HCT116 (cell line): Measurements from ENCODE around the gene PTBP1. TPM values are rescaled to one million over a fixed set of nuclear protein-coding genes. Genes with fewer than 3 reads are reported as not detected.

Source experiments
- ATAC-seq: fragments of 200-7000 bp; cut with Tn5 transposase; 2 replicates; pipeline ENCODE4 v1.9.1; 2020; ENCODE audit warnings: mild to moderate bottlenecking, moderate library complexity
- BruUV-seq: library from RNA; stranded (reverse); fragments of 400-500 nt; replicated peaks from 2 replicates; lab custom pipeline; 2021; lab: Mats Ljungman, UMichigan
- CTCF ChIA-PET: fragments of 300-600 bp; sonication (Branson Sonifier 250); formaldehyde crosslinking; loops from one replicate; lab custom pipeline; 2021; ENCODE audit warnings: antibody characterized with exemption; lab: Charles Lee
- POLR2A ChIA-PET: fragments of 300-600, 350-600 bp; sonication (Branson Sonifier 250); formaldehyde crosslinking; loops from one replicate; lab custom pipeline; 2021; ENCODE audit warnings: antibody characterized with exemption; lab: Charles Lee
- RAD21 ChIA-PET, 2 experiments: fragments of 300-600 bp; sonication (Branson Sonifier 250); formaldehyde crosslinking; loops; one replicate each; lab custom pipeline; 2023; ENCODE audit warnings: low total read pairs in 2 of 2; ENCODE audit not compliant: uncharacterized antibody in 2 of 2, unreplicated experiment in 2 of 2, low non-redundant PET in 1 of 2; lab: Charles Lee
- DNase-seq: peaks from one replicate; pipeline ENCODE4 v3.0.0-alpha.2; 2010; ENCODE audit warnings: low read depth, low spot score
- H2AFZ ChIP-seq: fragments of 200-600 bp; shearing (Covaris generic), sonication (generic); 2 replicates; pipeline ENCODE4 v1.6.1; 2017; ENCODE audit warnings: low read depth, mixed run types, mixed read lengths, antibody characterized with exemption, low read length; ENCODE audit not compliant: poor library complexity, severe bottlenecking
- H3K27ac ChIP-seq: 2 replicates; pipeline ENCODE4 v1.5.1; 2012; ENCODE audit warnings: low read depth, low read length
- H3K27me3 ChIP-seq: fragments of 200-600 bp; sonication (generic); 2 replicates; pipeline ENCODE4 v1.6.1; 2016; ENCODE audit warnings: mixed run types, low read length, mixed read lengths; ENCODE audit not compliant: insufficient read depth
- H3K36me3 ChIP-seq, 2 experiments: fragments of 200-500 bp in 1 of 2; fragments of 200-600 bp in 1 of 2; sonication (Bioruptor generic) in 1 of 2; sonication (generic) in 1 of 2; 2 replicates each; pipeline versions ENCODE4 v1.5.1 to v1.6.1; 2014 to 2016; ENCODE audit warnings: low read length in 2 of 2, inconsistent platforms in 1 of 2, mixed read lengths in 1 of 2, mixed run types in 1 of 2; ENCODE audit not compliant: insufficient read depth in 2 of 2, control insufficient read depth in 1 of 2
- H3K4me1 ChIP-seq, 2 experiments: fragments of 200-600 bp in 1 of 2; sonication (generic) in 1 of 2; 2 replicates each; pipeline versions ENCODE4 v1.5.1 to v1.6.1; 2012 to 2017; ENCODE audit warnings: low read length in 2 of 2, inconsistent platforms in 1 of 2, mild to moderate bottlenecking in 1 of 2, mixed read lengths in 1 of 2, mixed run types in 1 of 2, moderate library complexity in 1 of 2; ENCODE audit not compliant: insufficient read depth in 2 of 2, control insufficient read depth in 1 of 2
- H3K4me2 ChIP-seq: fragments of 200-600 bp; sonication (generic); 2 replicates; pipeline ENCODE4 v1.6.1; 2017; ENCODE audit warnings: mixed run types, low read length, mixed read lengths
- H3K4me3 ChIP-seq, 2 experiments: fragments of 200-600 bp in 1 of 2; sonication (generic) in 1 of 2; replicated peaks in 1 of 2; 2 replicates each; pipeline ENCODE4 v1.5.1; 2011 to 2016; ENCODE audit warnings: low read length in 2 of 2, control low read depth in 1 of 2, low read depth in 1 of 2, mild to moderate bottlenecking in 1 of 2, mixed read lengths in 1 of 2, mixed run types in 1 of 2
- H3K79me2 ChIP-seq: fragments of 200-600 bp; sonication (generic); 2 replicates; pipeline ENCODE4 v1.6.1; 2017; ENCODE audit warnings: mild to moderate bottlenecking, mixed run types, low read length, moderate library complexity, mixed read lengths; ENCODE audit not compliant: insufficient read depth
- H3K9ac ChIP-seq: fragments of 200-600 bp; sonication (generic); 2 replicates; pipeline ENCODE4 v1.6.1; 2016; ENCODE audit warnings: low read length, mixed read lengths
- H3K9me2 ChIP-seq: fragments of 200-600 bp; sonication (generic), shearing (Covaris generic); 2 replicates; pipeline ENCODE4 v1.6.1; 2017; ENCODE audit warnings: mixed run types, mild to moderate bottlenecking, moderate library complexity; ENCODE audit not compliant: insufficient read depth
- H3K9me3 ChIP-seq, 2 experiments: fragments of 200-500 bp in 1 of 2; fragments of 200-600 bp in 1 of 2; sonication (Bioruptor generic) in 1 of 2; sonication (generic) in 1 of 2; 2 replicates each; pipeline ENCODE4 v1.6.1; 2014 to 2017; ENCODE audit warnings: low read length in 2 of 2, mixed read lengths in 2 of 2, inconsistent platforms in 1 of 2, low read depth in 1 of 2, mild to moderate bottlenecking in 1 of 2, mixed run types in 1 of 2, moderate library complexity in 1 of 2; ENCODE audit not compliant: control insufficient read depth in 1 of 2, insufficient read depth in 1 of 2
- H4K20me1 ChIP-seq: fragments of 200-600 bp; sonication (generic), shearing (Covaris generic); 2 replicates; pipeline ENCODE4 v1.6.1; 2017; ENCODE audit warnings: mixed run types, mild to moderate bottlenecking, moderate library complexity; ENCODE audit not compliant: insufficient read depth
- EGR1 ChIP-seq: IDR thresholded peaks from 2 replicates; pipeline ENCODE4 v1.6.1; 2012; ENCODE audit warnings: low read depth
- ELF1 ChIP-seq: IDR thresholded peaks from 2 replicates; pipeline ENCODE4 v1.6.1; 2012; ENCODE audit warnings: low read depth, borderline replicate concordance
- EZH2 ChIP-seq: fragments of 200-600 bp; sonication (generic); IDR thresholded peaks from 2 replicates; pipeline ENCODE4 v1.6.1; 2017; ENCODE audit warnings: antibody characterized with exemption, mixed run types
- FOSL1 ChIP-seq: IDR thresholded peaks from 2 replicates; pipeline ENCODE4 v1.6.1; 2012; ENCODE audit warnings: low read depth
- JUND ChIP-seq: IDR thresholded peaks from 2 replicates; pipeline ENCODE4 v1.6.1; 2012
- MAX ChIP-seq: IDR thresholded peaks from 2 replicates; pipeline ENCODE4 v1.6.1; 2012
- POLR2A ChIP-seq: IDR thresholded peaks from 2 replicates; pipeline ENCODE4 v1.7.0; 2011; ENCODE audit warnings: borderline replicate concordance; ENCODE audit not compliant: insufficient read depth, insufficient read length; ENCODE audit errors: extremely low read depth
- POLR2AphosphoS5 ChIP-seq: IDR thresholded peaks from 2 replicates; pipeline ENCODE4 v1.6.1; 2011; ENCODE audit warnings: mild to moderate bottlenecking, low read depth, low read length, moderate library complexity
- SIN3A ChIP-seq: IDR thresholded peaks from 2 replicates; pipeline ENCODE4 v1.6.1; 2012; ENCODE audit warnings: low read depth
- SP1 ChIP-seq: IDR thresholded peaks from 2 replicates; pipeline ENCODE4 v1.6.1; 2012; ENCODE audit warnings: low read depth
- TCF7L2 ChIP-seq: IDR thresholded peaks from 2 replicates; pipeline ENCODE4 v1.7.0; 2011; ENCODE audit warnings: borderline replicate concordance, inconsistent platforms; ENCODE audit not compliant: insufficient read depth, insufficient read length; ENCODE audit errors: extremely low read depth
- intact Hi-C: fragments of 100-400 bp; cut with micrococcal nuclease; formaldehyde crosslinking; loops from 2 replicates; pipeline ENCODE4 v1.10.0; 2022
- total RNA-seq: library from RNA; stranded (reverse); gene quantifications from one replicate; pipeline ENCODE4 v1.2.1, GENCODE V29; 2021; ENCODE audit not compliant: unreplicated experiment
- TF ChIP-seq, protein P1 (sequence below): IDR thresholded peaks from 2 replicates; pipeline ENCODE4 v1.6.1; 2012
- TF ChIP-seq, protein P2 (sequence below), 3 experiments: fragments of 200-600 bp in 1 of 3; sonication (generic) in 1 of 3; IDR thresholded peaks in 2 of 3; conservative IDR thresholded peaks in 1 of 3; 2 replicates each; pipeline ENCODE4 v1.5.1; 2012 to 2017; ENCODE audit warnings: low read depth in 2 of 3, low read length in 2 of 3, antibody characterized with exemption in 1 of 3, borderline replicate concordance in 1 of 3, control low read depth in 1 of 3, mild to moderate bottlenecking in 1 of 3, mixed read lengths in 1 of 3, mixed run types in 1 of 3, moderate library complexity in 1 of 3; ENCODE audit not compliant: insufficient read depth in 1 of 3
- TF ChIP-seq, protein P3 (sequence below): IDR thresholded peaks from 2 replicates; pipeline ENCODE4 v1.6.1; 2011; ENCODE audit warnings: mild to moderate bottlenecking, low read length, moderate library complexity; ENCODE audit not compliant: insufficient replicate concordance; ENCODE audit errors: extremely low read depth

The PTBP1 gene
- total RNA-seq, 1 experiment from 2014 or later, result 676 TPM

GRCh38 chr19:784541-784940 lies 12.7 kb upstream of the PTBP1 start:
- DNase-seq (no peak), ATAC-seq (peak; percentile 61)
- ChIA-PET RAD21 (no interaction called here), POLR2A (interaction anchor here (0.7 kb wide), 1 partner anchor 12 kb away, joined by 3 read pairs; no protein-coding TSS in a partner anchor), CTCF (no interaction called here)
- H2AFZ ChIP-seq, result no peak overlapping the region
- H3K27ac ChIP-seq, result peak overlapping the region; percentile 18; the same call in 1 of the 2 replicates
- no peaks in the 10 kb centered on the region for H3K27me3 ChIP-seq
- H3K4me3 ChIP-seq, result peak overlapping the region in 1 of 2 experiments; percentile 20; a peak in 1 of 4 replicates
- no TSS peak for BruUV-seq
- H3K79me2 ChIP-seq, result no peaks in the 10 kb centered on the region
- H3K9me2 ChIP-seq, result no peaks in the 10 kb centered on the region
- TF ChIP-seq, protein P1, sequence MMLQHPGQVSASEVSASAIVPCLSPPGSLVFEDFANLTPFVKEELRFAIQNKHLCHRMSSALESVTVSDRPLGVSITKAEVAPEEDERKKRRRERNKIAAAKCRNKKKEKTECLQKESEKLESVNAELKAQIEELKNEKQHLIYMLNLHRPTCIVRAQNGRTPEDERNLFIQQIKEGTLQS, result no peak
- TF ChIP-seq FOSL1, result no peak
- TF ChIP-seq JUND, result no peak
- no peak for TF ChIP-seq POLR2A
- TF ChIP-seq SIN3A, result no peak
- TF ChIP-seq, protein P2, sequence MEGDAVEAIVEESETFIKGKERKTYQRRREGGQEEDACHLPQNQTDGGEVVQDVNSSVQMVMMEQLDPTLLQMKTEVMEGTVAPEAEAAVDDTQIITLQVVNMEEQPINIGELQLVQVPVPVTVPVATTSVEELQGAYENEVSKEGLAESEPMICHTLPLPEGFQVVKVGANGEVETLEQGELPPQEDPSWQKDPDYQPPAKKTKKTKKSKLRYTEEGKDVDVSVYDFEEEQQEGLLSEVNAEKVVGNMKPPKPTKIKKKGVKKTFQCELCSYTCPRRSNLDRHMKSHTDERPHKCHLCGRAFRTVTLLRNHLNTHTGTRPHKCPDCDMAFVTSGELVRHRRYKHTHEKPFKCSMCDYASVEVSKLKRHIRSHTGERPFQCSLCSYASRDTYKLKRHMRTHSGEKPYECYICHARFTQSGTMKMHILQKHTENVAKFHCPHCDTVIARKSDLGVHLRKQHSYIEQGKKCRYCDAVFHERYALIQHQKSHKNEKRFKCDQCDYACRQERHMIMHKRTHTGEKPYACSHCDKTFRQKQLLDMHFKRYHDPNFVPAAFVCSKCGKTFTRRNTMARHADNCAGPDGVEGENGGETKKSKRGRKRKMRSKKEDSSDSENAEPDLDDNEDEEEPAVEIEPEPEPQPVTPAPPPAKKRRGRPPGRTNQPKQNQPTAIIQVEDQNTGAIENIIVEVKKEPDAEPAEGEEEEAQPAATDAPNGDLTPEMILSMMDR (IDR thresholded peaks at IDR 0.05 in 2 of 3, conservative IDR thresholded peaks at IDR 0.05 in 1 of 3; ENCODE audit: borderline replicate concordance in 1 of 3, insufficient read depth in 1 of 3, low read depth in 2 of 3, low read length in 2 of 3), result 0 out of 6 replicates have a peak, but pooled peaks of 1 of the 3 experiments have one; percentile 7
- no peak for TF ChIP-seq EZH2
- intact Hi-C loops, result no loop called here
- peaks cover 30 to 34% of the 10 kb centered on the region in 2 experiments for H3K4me1 ChIP-seq
- no peaks in the 10 kb centered on the region for H4K20me1 ChIP-seq
- H3K9me3 ChIP-seq, result no peaks in the 10 kb centered on the region
- peak overlapping the region; percentile 30; the same call in 1 of the 2 replicates for H3K9ac ChIP-seq
- peak overlapping the region; percentile 65 for H3K4me2 ChIP-seq
- H3K36me3 ChIP-seq, result no peaks in the 10 kb centered on the region

DNA sequence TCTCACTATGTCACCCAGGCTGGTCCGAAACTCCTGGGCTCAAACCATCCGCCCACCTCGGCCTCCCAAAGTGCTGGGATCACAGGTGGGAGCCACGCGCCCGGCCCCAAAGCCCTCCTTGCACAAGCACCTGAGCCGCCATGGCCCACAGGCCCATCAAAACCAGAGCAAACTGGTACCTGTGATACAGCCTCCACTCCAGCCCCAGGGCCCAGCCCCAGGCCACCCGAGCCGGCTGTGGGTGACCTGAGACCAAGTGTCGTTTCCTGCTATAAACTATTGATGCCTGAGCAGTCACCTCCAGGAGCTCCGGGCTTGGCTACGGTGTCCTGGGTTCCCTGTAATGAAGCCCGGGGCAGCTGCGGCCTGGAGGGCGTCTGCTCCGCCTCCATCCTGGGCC lies 9.7 kb upstream of the PTBP1 start:
- CTCF ChIA-PET, result no interaction called here
- Histone ChIP-seq H4K20me1 (no peaks in the 10 kb centered on the region), H3K27ac (no peak overlapping the region), H3K4me2 (no peak overlapping the region), H2AFZ (no peak overlapping the region), H3K4me3 (no peak overlapping the region), H3K9me3 (no peaks in the 10 kb centered on the region), H3K4me1 (peaks cover 21 to 24% of the 10 kb centered on the region in 2 experiments), H3K27me3 (no peaks in the 10 kb centered on the region), H3K9ac (no peak overlapping the region), H3K79me2 (no peaks in the 10 kb centered on the region), H3K36me3 (no peaks in the 10 kb centered on the region), H3K9me2 (no peaks in the 10 kb centered on the region)
- RAD21 ChIA-PET, result no interaction called here
- POLR2A ChIA-PET, result interaction anchor here (0.6 kb wide), 1 partner anchor 84 kb away, joined by 4 read pairs; no protein-coding TSS in a partner anchor
- ATAC-seq (no peak), DNase-seq (no peak)
- BruUV-seq, result no TSS peak
- intact Hi-C loops, result no loop called here
- TF ChIP-seq MAX, result no peak
- TF ChIP-seq TCF7L2, result no peak
- TF ChIP-seq ELF1, result no peak
- TF ChIP-seq, protein P3, sequence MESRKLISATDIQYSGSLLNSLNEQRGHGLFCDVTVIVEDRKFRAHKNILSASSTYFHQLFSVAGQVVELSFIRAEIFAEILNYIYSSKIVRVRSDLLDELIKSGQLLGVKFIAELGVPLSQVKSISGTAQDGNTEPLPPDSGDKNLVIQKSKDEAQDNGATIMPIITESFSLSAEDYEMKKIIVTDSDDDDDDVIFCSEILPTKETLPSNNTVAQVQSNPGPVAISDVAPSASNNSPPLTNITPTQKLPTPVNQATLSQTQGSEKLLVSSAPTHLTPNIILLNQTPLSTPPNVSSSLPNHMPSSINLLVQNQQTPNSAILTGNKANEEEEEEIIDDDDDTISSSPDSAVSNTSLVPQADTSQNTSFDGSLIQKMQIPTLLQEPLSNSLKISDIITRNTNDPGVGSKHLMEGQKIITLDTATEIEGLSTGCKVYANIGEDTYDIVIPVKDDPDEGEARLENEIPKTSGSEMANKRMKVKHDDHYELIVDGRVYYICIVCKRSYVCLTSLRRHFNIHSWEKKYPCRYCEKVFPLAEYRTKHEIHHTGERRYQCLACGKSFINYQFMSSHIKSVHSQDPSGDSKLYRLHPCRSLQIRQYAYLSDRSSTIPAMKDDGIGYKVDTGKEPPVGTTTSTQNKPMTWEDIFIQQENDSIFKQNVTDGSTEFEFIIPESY, result no peak
- TF ChIP-seq FOSL1, result no peak
- no peak for TF ChIP-seq EGR1
- no peak for TF ChIP-seq POLR2AphosphoS5
- no peak for TF ChIP-seq SP1
